Right lobe of liver (tissue), 6 donors: ENCODE measurements around the gene IFNAR1. TPM values are rescaled to one million over a fixed set of nuclear protein-coding genes. Genes with fewer than 3 reads are reported as not detected.

Experiments
- ATAC-seq, 4 donors: fragments of 200-7000 bp; cut with Tn5 transposase; one replicate each; pipeline ENCODE4 v1.9.1; 2020; ENCODE audit warnings: mild to moderate bottlenecking in 4 of 4, moderate library complexity in 4 of 4
- DNase-seq, 3 donors: peaks; one replicate each; pipeline ENCODE4 v3.0.0-alpha.2; 2020
- H3K27ac ChIP-seq, 3 donors: fragments of 200-600 bp; one replicate each; pipeline ENCODE4 v1.8.0; 2022
- H3K27me3 ChIP-seq, 2 donors: fragments of 200-600 bp; one replicate each; pipeline ENCODE4 v1.8.0; 2022
- H3K36me3 ChIP-seq, 4 donors: fragments of 200-600 bp; sonication (generic) in 1 of 4; one replicate each; pipeline versions ENCODE4 v1.5.1 to v1.8.0; 2017 to 2022; ENCODE audit warnings: control low read depth in 1 of 4
- H3K4me1 ChIP-seq, 4 donors: fragments of 200-600 bp; sonication (generic) in 1 of 4; one replicate each; pipeline versions ENCODE4 v1.5.1 to v1.8.0; 2017 to 2022; ENCODE audit warnings: control low read depth in 1 of 4
- H3K4me3 ChIP-seq, 3 donors: fragments of 200-600 bp; one replicate each; pipeline ENCODE4 v1.8.0; 2022
- H3K9me3 ChIP-seq, 4 donors: fragments of 200-600 bp; sonication (generic) in 1 of 4; one replicate each; pipeline versions ENCODE4 v1.5.1 to v1.8.0; 2017 to 2022; ENCODE audit warnings: control low read depth in 1 of 4
- CTCF ChIP-seq, 4 donors: fragments of 200-600 bp in 3 of 4; fragments of 450-650 bp in 1 of 4; IDR thresholded peaks; one replicate each; pipeline versions ENCODE4 v1.5.1 to v1.8.0; 2016 to 2022; ENCODE audit warnings: antibody characterized with exemption in 4 of 4, mild to moderate bottlenecking in 2 of 4
- POLR2A ChIP-seq: fragments of 450-650 bp; IDR thresholded peaks from one replicate; pipeline ENCODE4 v1.6.1; 2017; ENCODE audit warnings: antibody characterized with exemption, mild to moderate bottlenecking
- WGBS: methylation state at CpG from one replicate; pipeline ENCODE4 v1.1.6; 2018; ENCODE audit warnings: low coverage, low lambda C conversion rate; ENCODE audit not compliant: insufficient coverage; ENCODE audit errors: missing lambda C conversion rate; 5-methylcytosine and 5-hydroxymethylcytosine counted together
- intact Hi-C, 2 donors: fragments of 100-400 bp; cut with DNase I; formaldehyde crosslinking; loops; one replicate each; pipeline versions ENCODE4 v1.11.2 to v1.14.1; 2022
- total RNA-seq, 6 experiments: library from RNA; depleted of rRNA in 2 of 6; stranded (reverse); fragments of >200 nt in 2 of 6; fragmentation: NEBNext Ultra II Directional in 3 of 6; extraction: Animal tissue kit (Norgen Biotek cat#: 25700) in 3 of 6; gene quantifications; one replicate each; pipeline versions ENCODE4 v1.1.0 to v1.2.4, GENCODE V29; 2016 to 2023
- donor health status: DM: no; HTN: yes; CAD: no.
- donor health status: DM: no; HTN: no; CAD: no.
- donor health status: DM: no; HTN: no; CAD: no.
- donor health status: DM: no; HTN: yes; CAD: no.
- donor health status: DM: no; HTN: yes; CAD: no.

IFNAR1 gene
- total RNA-seq, 6 experiments from 2014 or later: 31.6 to 68.2 (median 48.6) TPM

DNA sequence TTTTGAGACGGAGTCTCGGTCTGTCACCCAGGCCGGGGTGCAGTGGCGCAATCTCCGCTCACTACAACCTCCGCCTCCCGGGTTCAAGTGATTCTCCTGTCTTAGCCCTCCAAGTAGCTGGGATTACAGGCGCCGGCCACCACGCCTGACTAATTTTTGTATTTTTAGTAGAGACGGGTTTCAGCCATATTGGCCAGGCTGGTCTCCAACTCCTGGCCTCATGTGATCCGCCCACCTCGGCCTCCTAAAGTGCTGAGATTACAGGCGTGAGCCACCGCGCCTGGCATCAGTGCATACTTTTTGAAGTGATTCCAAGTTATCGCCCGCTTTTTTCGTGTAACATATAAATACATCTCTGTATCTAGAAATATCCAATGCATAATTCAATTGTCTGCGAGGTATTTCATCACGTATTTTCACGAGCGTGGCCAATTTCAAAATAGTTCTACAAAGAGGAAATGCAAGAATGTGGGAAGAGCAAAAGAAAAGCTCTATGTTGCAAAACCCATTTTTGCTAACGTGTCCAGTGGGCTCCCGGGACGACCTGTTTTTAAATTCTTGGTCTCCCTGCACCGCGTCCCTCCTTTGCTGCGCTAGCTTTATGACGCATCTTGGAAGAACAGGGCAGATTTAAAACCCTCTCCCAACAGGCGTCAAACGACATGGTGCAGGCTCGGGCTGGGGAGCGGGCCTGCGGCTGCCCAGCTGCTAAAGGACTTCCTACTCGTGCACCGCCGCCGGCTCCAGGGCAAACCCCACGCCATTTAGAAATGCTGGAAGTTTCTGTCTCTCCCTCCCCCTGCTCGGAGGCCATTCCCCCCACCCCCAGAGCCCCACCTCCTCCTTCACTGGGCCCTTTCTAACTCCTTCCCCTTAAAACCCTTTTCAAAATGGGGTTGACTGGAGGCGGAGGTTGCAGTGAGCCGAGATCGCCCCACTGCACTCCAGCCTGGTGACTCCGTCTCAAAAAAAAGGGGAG, 77.5 kb downstream of the IFNAR1 start:
- Histone ChIP-seq H3K27ac (peak overlapping the region; percentile 3 to 96 (median 87)), H3K4me3 (peak overlapping the region; percentile 42 to 87 (median 84)), H3K27me3 (no peaks in the 10 kb centered on the region), H3K9me3 (no peaks in the 10 kb centered on the region), H3K36me3 (no peaks in the 10 kb centered on the region), H3K4me1 (peaks cover 0 to 23% (median 8%) of the 10 kb centered on the region in 4 donors)
- TF ChIP-seq POLR2A (peak; percentile 56), CTCF (IDR thresholded peaks at IDR 0.05) (no peak)
- peak in 3 of 4 donors; percentile 11 to 15 (median 12) for ATAC-seq
- DNase-seq: peak; percentile 67 to 78 (median 68)
- 60% methylated on average over 34 of the region's 45 CpGs for WGBS
- intact Hi-C loops: no loop called here

DNA sequence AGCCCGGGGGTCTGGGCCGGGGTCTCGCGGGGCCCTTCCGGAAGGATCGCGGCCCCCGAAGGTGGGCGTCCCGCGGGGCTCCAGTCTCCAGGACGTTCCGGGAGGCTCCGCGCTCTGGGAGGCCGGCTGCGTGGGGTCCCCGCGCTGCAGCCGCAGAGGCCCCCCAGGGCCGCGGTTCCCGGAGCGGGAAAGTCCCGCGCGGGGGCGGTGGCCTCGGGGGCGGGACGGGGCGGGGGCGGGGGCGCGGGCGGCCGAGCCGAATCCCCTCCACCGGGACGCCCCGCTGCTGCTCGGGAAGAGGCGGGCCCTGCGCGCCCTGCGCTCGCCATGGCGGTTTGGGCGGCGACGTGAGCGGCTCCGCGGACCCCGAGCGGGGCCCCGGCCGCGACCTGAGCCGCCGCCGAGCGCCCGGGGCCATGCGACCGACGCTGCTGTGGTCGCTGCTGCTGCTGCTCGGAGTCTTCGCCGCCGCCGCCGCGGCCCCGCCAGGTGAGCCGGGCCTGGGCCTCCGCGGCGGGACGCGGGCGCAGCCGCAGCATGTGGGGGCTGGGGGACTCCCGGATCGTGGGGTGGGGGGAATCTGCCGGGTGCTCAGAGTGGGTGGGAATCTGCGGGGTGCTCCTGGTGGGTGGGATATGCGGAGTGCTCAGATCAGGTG, 78.5 kb downstream of the IFNAR1 start, which contains the start of gene IFNGR2:
IFNGR2 (plus strand) TSS at position 286 of the 658 bp plus-strand sequence; CDS start at position 417, 131 bp downstream.
- peak; percentile 61 for TF ChIP-seq POLR2A
- no peak for TF ChIP-seq CTCF (IDR thresholded peaks at IDR 0.05)
- 3% methylated on average over 27 of the region's 89 CpGs for WGBS
- peaks cover 0 to 23% (median 8%) of the 10 kb centered on the region in 4 donors for H3K4me1 ChIP-seq
- H3K27me3 ChIP-seq: no peaks in the 10 kb centered on the region
- H3K36me3 ChIP-seq: no peaks in the 10 kb centered on the region
- H3K4me3 ChIP-seq: peak within 1 kb of the TSS; percentile 42 to 87 (median 84)
- H3K9me3 ChIP-seq: no peaks in the 10 kb centered on the region
- peak within 1 kb of the TSS; percentile 87 to 96 (median 93) for H3K27ac ChIP-seq
- intact Hi-C loops: no loop called here
- DNase-seq (peak; percentile 71 to 76 (median 73)), ATAC-seq (peak; percentile 27 to 59 (median 44))

- Histone ChIP-seq H3K27ac (peak overlapping the region; percentile 87 to 96 (median 93)), H3K36me3 (no peaks in the 10 kb centered on the region), H3K4me1 (peaks cover 0 to 23% (median 8%) of the 10 kb centered on the region in 4 donors), H3K9me3 (no peaks in the 10 kb centered on the region), H3K27me3 (no peaks in the 10 kb centered on the region), H3K4me3 (peak overlapping the region; percentile 42 to 87 (median 84))
- DNase-seq (peak; percentile 53 to 77 (median 73)), ATAC-seq (peak; percentile 60 to 65 (median 62))
- intact Hi-C loops: no loop called here
- TF ChIP-seq CTCF (IDR thresholded peaks at IDR 0.05) (no peak), POLR2A (peak; percentile 70)
- 3% methylated on average over 31 of the region's 47 CpGs for WGBS
Observed at GRCh38 chr21:33403786-33404585, 79.2 kb downstream of the IFNAR1 start.

DNA sequence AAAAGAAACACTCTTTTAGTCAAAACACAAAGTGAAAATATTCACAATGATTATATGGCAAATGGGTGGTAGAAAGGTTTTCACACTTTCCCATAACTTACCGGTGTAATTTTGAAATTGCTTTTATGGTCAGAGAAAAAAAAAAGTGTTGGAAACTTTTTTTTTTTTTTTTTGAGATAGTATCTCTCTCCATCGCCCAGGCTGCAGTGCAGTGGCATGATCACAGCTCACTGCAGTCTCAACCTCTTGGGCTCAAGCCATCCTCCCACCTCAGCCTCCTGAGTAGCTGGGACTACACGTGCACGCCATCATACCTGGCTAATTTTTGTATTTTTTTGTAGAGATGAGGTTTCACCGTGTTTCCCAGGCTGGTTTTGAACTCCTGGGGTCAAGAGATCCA, 81.7 kb downstream of the IFNAR1 start:
- Histone ChIP-seq H3K4me1 (peaks cover 0 to 25% (median 9%) of the 10 kb centered on the region in 4 donors), H3K27me3 (no peaks in the 10 kb centered on the region), H3K36me3 (peaks cover 0 to 5% (median 0%) of the 10 kb centered on the region in 4 donors), H3K27ac (peak overlapping the region in 1 of 3 donors; percentile 96), H3K4me3 (no peak overlapping the region), H3K9me3 (no peaks in the 10 kb centered on the region)
- ATAC-seq: no peak
- TF ChIP-seq CTCF (IDR thresholded peaks at IDR 0.05) (no peak), POLR2A (no peak)
- DNase-seq: peak in 1 of 3 donors; percentile 8
- WGBS: 42% methylated on average over 3 of the region's 5 CpGs
- intact Hi-C loops: no loop called here
